K562 (cell line): ENCODE results near the gene ADK. TPM values are rescaled to one million over a fixed set of nuclear protein-coding genes. Genes with fewer than 3 reads are reported as not detected.
"Not testable (repeated sequence)": the region's sequence is repeated elsewhere in the genome, so short reads cannot be mapped to it uniquely, and the experiment has no call there.

ENCODE experiments used
- ATAC-seq: fragments of 200-7000 bp; cut with Tn5 transposase; 3 replicates; pipeline ENCODE4 v1.9.1; 2020; ENCODE audit warnings: moderate library complexity
- BruUV-seq: library from RNA; stranded (reverse); fragments of 400-500 nt; replicated peaks from 2 replicates; lab custom pipeline; 2021; lab: Mats Ljungman, UMichigan
- CTCF ChIA-PET: fragments of 300-600 bp; formaldehyde crosslinking; extraction: SDS; loops from one replicate; lab custom pipeline; 2021; ENCODE audit warnings: low intra/inter-chr PET ratio; lab: Yijun Ruan, JAX
- POLR2A ChIA-PET: fragments of 300-600, 350-650 bp; sonication (Branson Sonifier 250); formaldehyde crosslinking; extraction: SDS; loops from one replicate; lab custom pipeline; 2021; ENCODE audit warnings: antibody characterized with exemption, inconsistent platforms; lab: Yijun Ruan, JAX
- DNase-seq, 4 experiments: peaks; one replicate each; pipeline versions ENCODE4 v3.0.0 to v3.0.0-alpha.2; 2011 to 2018; ENCODE audit warnings: low spot score in 3 of 4, mixed read lengths in 3 of 4; ENCODE audit errors: extremely low read depth in 1 of 4
- FAIRE-seq: peaks from 2 replicates; lab custom pipeline; 2011; peaks lifted over from hg19 to GRCh38; lab: Jason Lieb, UNC
- H2AFZ ChIP-seq: 2 replicates; pipeline ENCODE4 v1.6.0; 2011; ENCODE audit warnings: low read depth, low read length, control low read depth, inconsistent platforms
- H3K27ac ChIP-seq: fragments of 200-600 bp; 3 replicates; pipeline ENCODE4 v1.8.0; 2011; ENCODE audit warnings: low read depth, mild to moderate bottlenecking, control low read depth, inconsistent platforms, low read length, moderate library complexity, mixed read lengths; ENCODE audit errors: extremely low read depth
- H3K27me3 ChIP-seq, 2 experiments: fragments of 300-600 bp in 1 of 2; 2 replicates in 1 of 2; 3 replicates in 1 of 2; pipeline versions ENCODE4 v1.6.0 to v1.8.0; 2011; ENCODE audit warnings: inconsistent platforms in 2 of 2, low read length in 2 of 2, mild to moderate bottlenecking in 1 of 2, mixed read lengths in 1 of 2, moderate library complexity in 1 of 2; ENCODE audit not compliant: control insufficient read depth in 2 of 2, insufficient read depth in 2 of 2
- H3K36me3 ChIP-seq: fragments of 300-600 bp; 3 replicates; pipeline ENCODE4 v1.8.0; 2011; ENCODE audit warnings: mild to moderate bottlenecking, low read length, inconsistent platforms; ENCODE audit not compliant: control insufficient read depth, insufficient read depth
- H3K4me1 ChIP-seq, 2 experiments: fragments of 200-600 bp in 1 of 2; replicated peaks in 1 of 2; 2 replicates in 1 of 2; 3 replicates in 1 of 2; pipeline versions ENCODE4 v1.5.1 to v1.8.0; 2011; ENCODE audit warnings: inconsistent platforms in 2 of 2, low read length in 2 of 2, mild to moderate bottlenecking in 1 of 2, mixed read lengths in 1 of 2, moderate library complexity in 1 of 2; ENCODE audit not compliant: control insufficient read depth in 2 of 2, insufficient read depth in 2 of 2
- H3K4me2 ChIP-seq: 2 replicates; pipeline ENCODE4 v1.6.1; 2011; ENCODE audit warnings: low read length, control low read depth, inconsistent platforms, mixed read lengths; ENCODE audit not compliant: insufficient read depth
- H3K4me3 ChIP-seq: fragments of 200-600 bp; sonication (generic), shearing (Covaris generic); 2 replicates; pipeline ENCODE4 v1.5.1; 2016; ENCODE audit warnings: control low read depth, inconsistent platforms
- H3K79me2 ChIP-seq: fragments of 200-600 bp; 3 replicates; pipeline ENCODE4 v1.8.0; 2011; ENCODE audit warnings: low read length, inconsistent platforms; ENCODE audit not compliant: control insufficient read depth, insufficient read depth
- H3K9ac ChIP-seq, 2 experiments: 2 replicates each; pipeline versions ENCODE4 v1.6.0 to v1.6.1; 2011; ENCODE audit warnings: low read depth in 2 of 2, low read length in 2 of 2, control low read depth in 1 of 2, inconsistent platforms in 1 of 2, mild to moderate bottlenecking in 1 of 2, mixed read lengths in 1 of 2; ENCODE audit not compliant: insufficient read depth in 1 of 2
- H3K9me1 ChIP-seq: one replicate; pipeline ENCODE4 v1.6.0; 2011; ENCODE audit warnings: inconsistent platforms, mild to moderate bottlenecking, low read length, moderate library complexity; ENCODE audit not compliant: control insufficient read depth, insufficient read depth
- H3K9me3 ChIP-seq: replicated peaks from 2 replicates; pipeline ENCODE4 v1.5.1; 2011; ENCODE audit warnings: low read depth, low read length, inconsistent platforms; ENCODE audit not compliant: control insufficient read depth, insufficient read depth
- H4K20me1 ChIP-seq: replicated peaks from 2 replicates; pipeline ENCODE4 v1.6.1; 2011; ENCODE audit warnings: low read length, inconsistent platforms, mixed read lengths; ENCODE audit not compliant: control insufficient read depth, insufficient read depth
- BCOR ChIP-seq: fragments of 450-650 bp; IDR thresholded peaks from 2 replicates; pipeline ENCODE4 v1.6.1; 2016
- CHAMP1 ChIP-seq: fragments of 450-650 bp; IDR thresholded peaks from 2 replicates; pipeline ENCODE4 v1.6.1; 2016; ENCODE audit warnings: mild to moderate bottlenecking
- PRDM10 ChIP-seq: fragments of 450-650 bp; IDR thresholded peaks from 2 replicates; pipeline ENCODE4 v1.6.1; 2018; ENCODE audit not compliant: partially characterized antibody
- ZNF24 ChIP-seq: fragments of 450-650 bp; IDR thresholded peaks from 2 replicates; pipeline ENCODE4 v1.6.1; 2016
- WGBS: fragments of 100-300 bp; shearing (Covaris generic); methylation state at CpG from one replicate; pipeline ENCODE4 v1.1.6; 2016; ENCODE audit warnings: low coverage, mixed read lengths; ENCODE audit not compliant: insufficient coverage; ENCODE audit errors: missing lambda C conversion rate; 5-methylcytosine and 5-hydroxymethylcytosine counted together
- in situ Hi-C: fragments of 300-500 bp; cut with MboI; formaldehyde crosslinking; loops from 4 replicates; pipeline ENCODE4 v1.15.0; 2018; ENCODE audit warnings: inconsistent platforms, mixed read lengths
- intact Hi-C: fragments of 100-400 bp; cut with micrococcal nuclease; formaldehyde crosslinking; loops from 2 replicates; pipeline ENCODE4 v1.14.2; 2022
- polyA plus RNA-seq, 8 experiments: library from polyadenylated mRNA; depleted of rRNA in 4 of 8; stranded (reverse) in 5 of 8; unstranded in 3 of 8; fragments of >200 nt; fragmentation: Nextera tagmentation in 2 of 8; fragmentation: Illumina TruSeq in 1 of 8; extraction: Ambion mirVana in 2 of 8; extraction: Trizol in 1 of 8; gene quantifications; 2 replicates each; pipeline versions ENCODE4 v1.2.1 to v1.2.3, GENCODE V29; 2011 to 2014; ENCODE audit warnings: inconsistent platforms in 1 of 8, missing spikeins in 1 of 8
- total RNA-seq, 7 experiments: library from RNA; depleted of rRNA in 6 of 7; stranded (reverse); fragments of >200 nt in 6 of 7; fragmentation: Illumina TruSeq in 2 of 7; extraction: Trizol in 2 of 7; gene quantifications; 2 replicates each; pipeline versions ENCODE4 v1.2.1 to v1.2.3, GENCODE V29; 2011 to 2021; ENCODE audit warnings: low replicate concordance in 1 of 7

ADK gene
- total and polyA plus RNA-seq, 9 of the 15 experiments (the other 6 are each of a cell fraction or from before 2014, with no cell fraction given) = 54.2 to 97.8 (median 73.6) TPM

GRCh38 chr10:74188617-74189016, 37.6 kb downstream of the ADK start:
- POLR2A ChIA-PET = interaction anchor here (1.0 to 4.1 kb wide), 2 partner anchors 11 to 14 kb away, joined by 3 to 41 read pairs; no protein-coding TSS in a partner anchor
- CTCF ChIA-PET, H3K9me3 ChIP-seq, H3K27ac ChIP-seq, in situ Hi-C loops, H3K27me3 ChIP-seq, DNase-seq, FAIRE-seq, H3K9ac ChIP-seq, H3K4me3 ChIP-seq, H3K4me2 ChIP-seq, H3K4me1 ChIP-seq, H2AFZ ChIP-seq, H3K36me3 ChIP-seq, H4K20me1 ChIP-seq, intact Hi-C loops, H3K9me1 ChIP-seq, BruUV-seq, ATAC-seq: not testable (repeated sequence)
- TF ChIP-seq ZNF24 (peak; percentile 81), BCOR (0 out of 2 replicates have a peak, but pooled peaks have one; percentile 17), CHAMP1 (0 out of 2 replicates have a peak, but pooled peaks have one; percentile 17), PRDM10 (peak; percentile 7)
- H3K79me2 ChIP-seq = peaks cover 86% of the 10 kb centered on the region
- WGBS = 97% methylated on average over 13 of the region's 13 CpGs
